ENCODE data around the gene COX4I1.
"Not testable (repeated sequence)": the region's sequence is repeated elsewhere in the genome, so short reads cannot be mapped to it uniquely, and the experiment has no call there.

Gene COX4I1

DNA sequence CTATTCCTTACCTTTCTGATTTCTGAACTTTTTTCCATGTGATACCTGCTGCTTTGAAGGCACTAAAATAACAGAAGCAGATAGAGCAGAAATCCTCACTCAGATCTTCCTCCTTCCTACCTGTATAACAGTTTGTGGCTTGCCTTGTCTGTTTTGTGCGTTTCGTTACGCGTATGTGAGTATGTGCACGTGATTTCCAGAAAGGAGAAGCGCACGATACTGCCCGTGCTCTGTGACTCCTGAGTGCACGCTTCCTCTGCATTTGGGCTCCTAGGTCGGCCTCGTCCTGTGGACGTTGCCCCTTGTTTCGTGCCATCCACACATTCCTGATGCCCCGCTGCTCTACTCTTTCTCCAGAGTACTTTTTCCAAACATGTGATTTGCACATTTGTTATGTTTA lies 4.1 kb downstream of the COX4I1 start:
- DNase-seq (ENCODE audit: low read depth) = no peak

DNA sequence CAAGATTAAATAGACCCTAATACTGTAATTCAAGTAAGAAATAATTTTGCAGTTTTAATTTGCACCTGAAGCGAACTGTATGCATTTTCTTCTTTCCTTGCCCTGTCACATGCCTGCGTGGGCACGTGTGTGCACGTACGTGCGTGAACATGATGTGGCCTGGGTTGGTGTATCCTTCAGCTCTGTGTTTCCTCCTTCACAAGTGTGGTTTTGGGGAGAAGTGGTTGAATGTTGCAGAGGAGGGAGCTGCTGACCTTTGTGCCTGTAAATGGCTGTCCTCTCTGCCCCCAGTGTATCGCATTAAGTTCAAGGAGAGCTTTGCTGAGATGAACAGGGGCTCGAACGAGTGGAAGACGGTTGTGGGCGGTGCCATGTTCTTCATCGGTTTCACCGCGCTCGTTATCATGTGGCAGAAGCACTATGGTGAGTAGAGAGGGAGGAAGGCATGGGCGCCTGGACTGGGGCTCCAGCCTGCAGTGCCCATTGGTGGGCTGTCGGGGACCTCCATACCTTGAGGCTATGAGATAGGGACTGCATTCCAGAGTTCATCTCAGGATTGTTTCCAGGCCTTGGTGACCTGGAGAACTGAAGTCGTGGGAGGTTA lies 6.0 kb downstream of the COX4I1 start:
- DNase-seq (ENCODE audit: low read depth) = no peak

DNA sequence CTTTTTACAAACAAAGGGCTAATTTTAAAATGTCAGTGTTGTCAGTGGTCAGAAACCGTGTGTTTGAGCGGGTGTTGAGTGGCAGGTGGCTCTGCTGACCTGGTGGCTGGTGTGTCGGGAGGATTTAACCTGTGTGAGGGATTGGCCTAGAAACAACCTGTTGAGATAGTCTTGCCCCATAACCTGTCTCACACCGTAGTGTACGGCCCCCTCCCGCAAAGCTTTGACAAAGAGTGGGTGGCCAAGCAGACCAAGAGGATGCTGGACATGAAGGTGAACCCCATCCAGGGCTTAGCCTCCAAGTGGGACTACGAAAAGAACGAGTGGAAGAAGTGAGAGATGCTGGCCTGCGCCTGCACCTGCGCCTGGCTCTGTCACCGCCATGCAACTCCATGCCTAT lies 7.0 kb downstream of the COX4I1 start:
- no peak for DNase-seq (ENCODE audit: low read depth)

DNA sequence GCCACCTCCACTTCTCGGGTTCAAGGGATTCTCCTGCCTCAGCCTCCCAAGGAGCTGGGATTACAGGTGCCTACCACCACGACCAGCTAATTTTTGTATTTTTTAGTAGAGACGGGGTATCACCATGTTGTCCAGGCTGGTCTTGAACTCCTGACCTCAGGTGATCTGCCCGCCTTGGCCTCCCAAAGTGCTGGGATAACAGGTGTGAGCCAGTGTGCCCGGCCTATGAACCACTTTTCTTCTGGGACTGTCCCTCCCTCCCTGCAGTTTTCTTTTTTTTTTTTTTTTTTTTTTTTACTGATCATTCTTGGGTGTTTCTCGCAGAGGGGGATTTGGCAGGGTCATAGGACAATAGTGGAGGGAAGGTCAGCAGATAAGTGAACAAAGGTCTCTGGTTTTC lies 7.8 kb downstream of the COX4I1 start:
- DNase-seq (ENCODE audit: low read depth) = not testable (repeated sequence)

DNA sequence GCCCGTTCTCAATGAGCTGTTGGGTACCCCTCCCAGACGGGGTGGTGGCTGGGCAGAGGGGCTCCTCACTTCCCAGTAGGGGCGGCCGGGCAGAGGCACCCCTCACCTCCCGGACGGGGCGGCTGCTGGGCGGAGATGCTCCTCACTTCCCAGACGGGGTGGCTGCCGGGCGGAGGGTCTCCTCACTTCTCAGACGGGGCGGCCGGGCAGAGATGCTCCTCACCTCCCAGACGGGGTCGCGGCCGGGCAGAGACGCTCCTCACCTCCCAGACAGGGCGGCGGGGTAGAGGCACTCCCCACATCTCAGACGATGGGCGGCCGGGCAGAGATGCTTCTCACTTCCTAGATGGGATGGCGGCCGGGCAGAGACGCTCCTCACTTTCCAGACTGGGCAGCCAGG lies 8.6 kb downstream of the COX4I1 start:
- DNase-seq (ENCODE audit: low read depth) = not testable (repeated sequence)

DNA sequence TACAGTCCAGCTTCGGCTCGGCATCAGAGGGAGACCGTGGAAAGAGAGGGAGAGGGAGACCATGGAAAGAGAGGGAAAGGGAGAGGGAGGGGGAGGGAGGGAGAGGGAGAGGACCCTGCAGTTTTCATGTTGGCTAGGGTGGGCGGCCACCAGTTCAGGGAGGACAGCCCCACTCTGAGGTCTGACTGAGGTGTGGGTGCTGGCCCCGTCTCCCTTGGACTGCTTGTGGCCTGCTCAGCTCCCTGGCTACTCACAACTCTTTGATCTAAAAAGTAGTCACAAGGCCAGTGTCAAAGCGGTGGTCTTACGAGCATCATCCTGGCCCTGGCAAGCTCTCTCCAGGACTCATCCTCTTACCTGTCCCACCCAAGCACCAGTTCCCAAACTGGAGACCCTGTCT lies 9.4 kb downstream of the COX4I1 start:
- DNase-seq (ENCODE audit: low read depth) = no peak

DNA sequence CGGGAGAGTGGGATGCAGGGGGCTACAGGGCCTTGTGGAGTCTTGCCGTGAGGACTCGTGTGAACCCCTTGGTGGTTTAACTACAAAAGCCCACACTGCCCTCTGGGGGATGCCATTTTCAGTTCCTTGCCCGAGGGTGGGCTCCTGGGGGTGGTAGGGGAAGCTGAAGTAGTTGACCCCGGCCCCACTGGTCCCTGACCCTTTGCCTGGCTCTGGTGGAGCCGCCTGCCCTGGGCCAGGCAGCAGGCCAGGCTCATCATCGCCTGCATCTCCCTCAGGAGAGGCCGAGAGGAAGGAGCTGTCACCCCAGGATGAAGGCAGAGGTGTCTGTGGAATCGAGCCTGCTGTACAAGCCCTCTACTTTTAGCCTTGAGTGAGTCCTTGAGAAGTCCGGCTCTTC lies 10.2 kb downstream of the COX4I1 start:
- no peak for DNase-seq (ENCODE audit: low read depth)

DNA sequence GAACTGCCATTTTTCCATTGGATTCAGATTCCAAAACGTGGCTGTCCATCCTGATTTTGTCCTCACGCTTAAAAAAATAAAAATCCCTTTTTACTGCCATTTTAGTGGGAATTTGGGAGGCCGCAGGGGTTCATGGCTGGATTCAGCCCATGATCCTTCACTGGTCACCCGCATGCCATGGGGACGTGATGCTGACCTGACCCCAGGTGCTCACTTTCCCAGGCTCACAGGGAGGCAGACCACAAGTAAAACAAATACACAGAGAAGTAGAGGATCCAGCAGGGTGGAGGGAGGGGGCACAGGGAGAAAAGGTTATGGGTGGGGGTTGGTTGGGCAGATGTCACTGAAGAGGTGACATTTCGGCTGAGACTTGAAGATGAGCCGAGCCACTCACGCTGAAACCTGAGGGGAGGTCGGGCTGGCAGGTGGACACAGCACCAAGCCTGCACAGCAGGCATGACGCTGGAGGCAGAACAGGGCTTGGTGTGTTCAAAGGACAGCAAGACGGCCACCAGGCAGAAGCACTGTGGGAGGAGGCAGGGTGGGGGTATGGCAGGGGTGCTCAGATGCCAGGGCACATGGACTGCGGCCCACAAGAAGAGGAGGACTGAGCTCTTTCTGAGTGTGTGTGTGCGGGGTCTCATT lies 10.7 kb downstream of the COX4I1 start:
- DNase-seq (ENCODE audit: low read depth) = no peak

DNA sequence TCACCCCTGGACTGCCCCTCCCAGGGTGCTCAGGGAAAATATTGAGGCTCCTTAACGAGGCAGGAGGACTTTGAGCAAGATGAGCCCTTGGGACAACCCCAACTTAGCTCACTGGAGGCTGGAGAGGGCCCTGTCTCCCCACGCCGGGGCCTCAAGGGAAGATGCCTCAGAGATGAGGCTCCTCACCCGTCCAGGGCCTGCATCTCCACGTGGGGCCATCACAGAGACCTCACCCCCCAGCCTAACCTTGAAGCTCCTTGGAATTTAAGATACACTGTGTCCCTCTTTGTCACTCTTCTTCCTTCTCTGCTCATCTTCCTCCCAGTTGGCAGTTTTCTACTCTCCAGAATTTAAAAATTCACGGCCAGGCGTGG lies 11.2 kb downstream of the COX4I1 start:
- DNase-seq (ENCODE audit: low read depth) = no peak

DNA sequence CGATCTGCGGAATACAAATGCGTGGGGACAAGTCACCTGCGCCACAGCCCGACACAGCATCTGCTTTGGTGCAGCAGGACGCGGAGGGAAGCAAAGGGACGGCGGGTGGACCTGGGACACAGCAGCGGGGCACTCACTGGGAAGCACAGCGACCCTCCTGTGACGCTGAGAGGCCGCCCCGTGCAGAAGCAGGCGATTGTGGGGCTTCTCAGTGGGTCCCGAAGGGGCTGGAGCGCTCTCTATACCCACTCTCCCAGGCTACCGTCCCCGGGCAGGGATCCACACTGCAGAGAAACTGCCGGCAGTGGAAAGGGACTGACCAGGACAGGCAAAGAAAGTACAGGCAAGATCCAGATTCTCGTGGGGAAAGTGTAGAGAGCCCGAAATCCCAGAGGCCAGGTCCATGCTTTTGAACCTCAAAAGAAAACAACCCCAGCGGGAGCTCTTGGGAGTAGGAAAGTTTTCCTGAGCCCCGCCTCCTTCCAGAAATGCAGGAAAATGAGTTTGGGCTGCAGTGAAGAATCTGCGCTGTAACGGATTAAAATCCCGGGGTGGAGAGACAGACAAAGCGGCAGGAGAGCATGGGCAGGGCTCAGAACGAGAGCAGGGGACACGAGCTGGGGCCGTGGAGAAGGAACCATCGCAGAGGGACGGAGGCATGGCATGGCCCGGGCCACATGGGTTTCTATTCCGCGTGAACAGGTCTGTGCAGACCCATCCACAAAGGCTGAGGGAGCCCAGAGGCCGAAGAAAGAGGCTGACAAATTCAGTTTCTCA lies 12.7 kb downstream of the COX4I1 start:
- no peak for DNase-seq (ENCODE audit: low read depth)

DNA sequence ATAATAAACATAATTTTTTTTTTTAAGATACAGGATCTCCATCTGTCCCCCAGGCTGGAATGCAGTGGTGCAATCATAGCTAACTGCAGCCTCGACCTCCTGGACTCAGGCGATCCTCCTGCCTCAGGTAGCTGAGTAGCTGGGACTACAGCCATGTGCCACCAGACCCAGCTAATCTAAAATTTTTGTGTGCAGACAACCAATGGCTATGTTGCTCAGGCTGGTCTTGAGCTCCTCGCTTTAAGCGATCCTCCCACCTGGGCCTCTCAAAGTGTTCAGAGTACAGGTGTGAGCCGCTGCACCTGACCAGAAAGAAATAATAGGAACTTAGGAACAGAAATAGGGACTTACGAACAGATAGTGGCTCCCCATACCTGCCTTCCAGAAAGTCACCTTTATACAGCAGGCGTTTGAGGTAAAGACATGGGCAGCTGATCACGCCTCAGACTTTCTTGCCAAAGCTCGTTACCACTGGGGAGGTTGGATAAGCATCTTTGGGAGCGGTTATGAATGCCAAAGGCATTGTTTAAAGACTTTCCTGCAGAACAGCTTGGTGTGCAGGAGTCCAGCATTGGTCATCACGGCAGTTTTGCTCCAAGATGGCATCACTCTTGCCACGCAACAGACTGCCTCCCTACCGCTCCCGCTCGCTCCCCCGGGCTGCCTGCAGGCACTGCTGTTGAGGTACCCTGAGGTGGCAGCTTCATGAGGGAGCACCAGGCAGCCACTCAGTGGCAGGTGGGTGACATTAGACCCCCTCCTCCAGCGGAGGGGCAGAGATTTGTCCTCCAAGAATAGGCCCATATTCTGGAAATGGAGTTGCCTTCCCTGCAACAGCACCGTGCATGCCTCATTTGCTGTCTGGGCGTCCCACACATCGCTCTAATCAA lies 13.6 kb downstream of the COX4I1 start:
- no peak for DNase-seq (ENCODE audit: low read depth)

DNA sequence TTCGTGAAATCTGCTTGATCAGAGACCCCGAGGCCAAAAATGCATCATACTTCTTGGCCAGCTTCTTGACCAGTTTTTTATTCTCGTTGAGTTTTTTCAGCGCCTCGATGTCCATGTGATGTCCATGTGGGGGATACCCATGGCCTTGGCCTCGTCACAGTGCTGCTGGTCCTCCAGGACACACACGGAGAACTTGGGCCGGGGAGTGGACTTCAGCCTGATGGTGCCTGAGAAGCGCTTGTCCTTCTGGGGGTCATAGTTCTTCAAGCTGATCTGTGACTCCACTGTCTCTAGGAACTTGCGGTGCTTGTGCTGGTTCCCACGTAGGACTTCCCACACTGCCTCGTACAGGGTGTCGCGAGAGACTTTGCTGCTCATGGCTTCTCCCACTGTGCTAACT lies 16.7 kb downstream of the COX4I1 start:
- DNase-seq (ENCODE audit: low read depth) = no peak

DNA sequence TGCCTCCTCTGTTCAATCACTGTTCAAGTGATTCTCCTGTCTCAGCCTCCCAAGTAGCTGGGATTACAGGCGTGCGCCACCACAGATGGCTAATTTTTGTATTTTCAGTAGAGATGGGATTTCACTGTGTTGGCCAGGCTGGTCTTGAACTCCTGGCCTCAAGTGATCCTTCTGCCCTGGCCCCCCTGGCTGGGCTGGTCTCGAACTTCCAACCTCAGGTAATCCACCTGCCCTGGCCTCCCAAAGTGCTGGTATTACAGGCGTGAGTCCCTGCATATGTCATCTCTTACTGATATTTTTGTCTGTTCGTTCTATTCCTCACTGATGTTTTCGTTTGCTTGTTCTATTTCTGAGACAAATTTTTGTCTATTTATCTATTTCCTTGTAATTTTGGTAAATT lies 17.7 kb downstream of the COX4I1 start:
- not testable (repeated sequence) for DNase-seq (ENCODE audit: low read depth)

DNA sequence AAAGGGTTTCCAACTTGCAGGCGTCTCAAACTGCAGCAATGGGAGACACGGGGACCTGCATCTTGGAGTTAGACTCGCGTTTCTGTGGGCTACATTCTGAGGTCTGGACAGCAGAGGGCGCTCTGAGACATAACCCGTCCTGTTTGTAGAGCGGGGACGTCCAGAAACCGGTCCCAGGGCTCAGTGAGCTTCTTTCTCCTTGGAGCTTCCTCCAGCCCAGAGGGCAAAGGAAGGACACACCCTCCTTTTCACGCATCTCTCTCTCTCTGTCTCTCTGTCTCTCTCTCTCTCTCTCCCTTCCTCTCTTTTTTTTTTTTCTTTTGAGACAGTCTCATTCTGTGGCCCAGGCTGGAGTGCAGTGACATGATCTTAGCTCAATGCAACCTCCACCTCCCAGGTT lies 19.8 kb downstream of the COX4I1 start:
- DNase-seq (ENCODE audit: low read depth) = peak; percentile 85

DNA sequence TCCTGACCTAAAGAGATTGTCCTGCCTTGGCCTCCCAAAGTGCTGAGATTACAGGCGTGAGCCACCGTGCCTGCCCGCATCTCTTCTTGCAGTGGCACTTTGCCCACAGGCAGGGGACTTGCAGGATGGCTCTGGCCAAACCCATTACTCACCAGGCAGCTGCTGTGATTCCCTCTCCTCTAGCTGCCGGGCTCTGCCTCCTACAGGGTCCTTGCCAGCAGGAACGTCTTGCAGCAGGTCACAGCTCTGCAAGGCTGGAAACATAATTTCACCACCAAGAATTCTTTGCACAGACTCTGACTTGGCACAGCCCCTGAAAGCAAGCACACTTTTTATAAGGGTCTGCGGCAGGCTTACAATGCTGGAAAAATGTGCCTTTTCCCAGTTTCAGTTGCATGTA lies 20.3 kb downstream of the COX4I1 start:
- no peak for DNase-seq (ENCODE audit: low read depth)

DNA sequence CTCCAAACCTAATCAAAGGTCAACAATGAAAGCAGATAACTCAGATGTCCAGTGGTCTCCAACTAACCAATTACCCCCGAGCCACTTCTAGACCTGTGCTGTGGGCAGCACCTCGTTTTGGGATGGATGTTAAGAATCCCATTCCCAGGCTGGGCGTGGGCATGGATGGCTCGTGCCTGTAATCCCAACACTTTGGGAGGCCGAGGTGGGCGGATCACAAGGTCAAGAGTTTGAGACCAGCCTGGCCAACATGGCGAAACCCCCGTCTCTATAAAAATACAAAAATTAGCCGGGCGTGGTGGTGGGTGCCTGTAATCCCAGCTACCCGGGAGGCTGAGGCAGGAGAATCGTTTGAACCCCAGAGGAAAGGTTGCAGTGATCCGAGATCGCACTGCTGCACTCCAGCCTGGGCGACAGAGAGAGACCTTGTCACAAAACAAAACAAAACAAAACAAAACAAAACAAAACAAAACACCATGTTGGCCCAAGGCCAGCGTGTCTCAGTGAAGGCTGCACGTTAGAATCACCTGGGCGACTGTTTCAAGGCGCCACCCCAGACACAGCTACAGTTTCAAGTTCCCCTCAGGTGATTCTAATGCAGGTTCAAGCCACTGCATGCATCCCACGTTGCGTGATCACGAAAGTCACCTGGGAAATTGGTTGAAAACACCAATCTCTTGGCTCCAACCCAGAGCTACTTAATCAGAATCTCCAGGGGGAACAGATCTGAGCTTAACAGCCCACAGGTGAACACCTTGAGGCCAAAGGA lies 21.3 kb downstream of the COX4I1 start:
- DNase-seq (ENCODE audit: low read depth) = no peak

DNA sequence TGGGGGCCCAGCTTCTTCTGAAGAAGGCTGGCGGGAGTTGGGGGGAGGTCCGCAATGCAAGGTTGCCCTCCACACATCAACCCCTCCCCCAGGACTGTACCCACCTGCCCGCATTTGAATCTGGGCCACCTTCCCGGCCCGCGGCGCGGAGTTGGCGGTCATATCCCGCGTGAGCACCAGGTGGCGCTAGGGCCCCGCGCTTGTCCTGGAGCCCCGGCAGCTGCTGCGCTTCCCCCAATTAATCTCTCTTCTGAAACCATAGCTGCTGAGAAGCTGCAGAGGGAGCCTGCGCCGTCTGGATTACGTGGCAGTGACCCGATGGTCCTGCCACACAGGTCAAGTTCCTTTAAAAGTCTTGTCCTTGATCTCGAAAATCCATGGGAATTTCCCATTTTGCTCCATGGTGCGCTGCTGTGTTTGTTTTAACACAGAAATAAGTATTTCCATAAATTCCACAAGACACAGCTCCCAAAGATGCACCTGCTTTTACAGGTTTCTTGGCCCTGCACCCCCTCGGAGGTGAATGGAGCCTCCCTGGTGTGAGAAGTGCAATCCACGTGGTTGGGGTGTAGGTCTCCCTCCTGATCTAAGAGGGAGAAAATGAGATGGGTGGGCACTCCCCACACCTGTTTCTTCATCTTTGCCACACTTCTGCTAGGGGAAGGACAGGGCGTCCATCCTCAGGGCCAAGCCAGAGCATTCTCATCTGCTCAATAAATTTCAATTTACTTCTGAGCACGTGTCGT lies 22.1 kb downstream of the COX4I1 start:
- DNase-seq (ENCODE audit: low read depth) = peak; percentile 80

DNA sequence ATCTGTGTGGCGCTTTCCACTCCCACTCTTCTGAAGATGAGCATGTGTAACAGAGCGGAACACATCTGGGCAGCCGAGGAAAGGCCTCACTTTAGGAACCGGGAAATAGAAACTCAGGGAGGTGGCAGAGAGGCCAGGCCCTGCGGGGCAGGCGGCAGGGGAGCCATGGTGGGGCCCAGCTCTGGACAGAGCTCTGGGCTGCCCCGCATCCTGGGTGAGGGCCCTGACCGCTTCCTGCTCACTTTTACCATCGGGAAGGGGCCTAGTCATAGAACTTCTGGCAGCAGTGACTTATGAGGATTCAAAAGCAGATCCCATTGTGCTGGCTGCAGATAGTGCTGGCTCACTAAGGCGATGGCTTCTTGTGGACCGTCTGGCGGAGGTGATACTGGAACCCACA lies 22.6 kb downstream of the COX4I1 start:
- no peak for DNase-seq (ENCODE audit: low read depth)

DNA sequence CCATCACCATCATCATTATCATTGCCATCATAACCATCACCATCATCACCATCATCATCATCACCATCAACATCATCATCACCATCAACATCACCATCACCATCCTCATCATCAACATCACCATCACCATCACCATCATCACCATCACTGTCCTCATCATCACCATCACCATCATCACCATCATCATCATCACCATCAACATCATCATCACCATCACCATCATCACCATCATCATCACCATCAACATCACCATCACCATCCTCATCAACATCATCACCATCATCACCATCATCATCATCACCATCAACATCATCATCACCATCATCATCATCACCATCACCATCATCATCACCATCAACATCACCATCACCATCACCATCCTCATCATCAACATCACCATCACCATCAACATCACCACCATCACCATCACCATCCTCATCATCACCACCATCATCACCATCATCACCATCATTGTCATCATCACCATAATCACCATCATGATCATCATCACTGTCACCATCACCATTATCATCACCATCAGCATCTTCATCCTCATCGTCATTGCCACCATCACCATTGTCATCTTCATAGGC lies 23.9 kb downstream of the COX4I1 start:
- DNase-seq (ENCODE audit: low read depth) = no peak
